Measurements from ENCODE around the gene LRPAP1.

DNA sequence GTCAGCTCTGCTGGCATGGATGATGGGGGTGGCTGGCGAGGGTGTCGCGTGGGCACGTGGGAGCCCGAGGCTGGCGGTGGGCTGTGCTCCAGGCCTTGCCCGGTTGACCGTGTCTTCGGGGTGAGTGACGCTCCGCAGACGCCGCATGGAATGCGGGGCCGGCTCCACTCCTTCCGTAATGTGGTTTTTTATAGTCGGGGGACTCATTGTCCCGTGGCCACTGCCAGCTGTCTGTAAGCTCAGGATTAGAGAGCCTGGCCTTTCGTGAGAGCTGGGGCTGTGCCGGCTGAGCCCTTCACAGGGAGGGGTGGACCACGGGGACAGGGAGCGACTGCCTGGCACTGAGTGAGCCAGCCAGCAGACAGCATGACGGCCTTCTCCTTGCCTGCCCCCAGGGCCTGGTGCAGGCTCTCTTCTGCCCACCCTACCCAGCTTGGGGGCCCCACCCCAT is 48.7 kb downstream of the LRPAP1 start:
- TF ChIP-seq, protein P1, sequence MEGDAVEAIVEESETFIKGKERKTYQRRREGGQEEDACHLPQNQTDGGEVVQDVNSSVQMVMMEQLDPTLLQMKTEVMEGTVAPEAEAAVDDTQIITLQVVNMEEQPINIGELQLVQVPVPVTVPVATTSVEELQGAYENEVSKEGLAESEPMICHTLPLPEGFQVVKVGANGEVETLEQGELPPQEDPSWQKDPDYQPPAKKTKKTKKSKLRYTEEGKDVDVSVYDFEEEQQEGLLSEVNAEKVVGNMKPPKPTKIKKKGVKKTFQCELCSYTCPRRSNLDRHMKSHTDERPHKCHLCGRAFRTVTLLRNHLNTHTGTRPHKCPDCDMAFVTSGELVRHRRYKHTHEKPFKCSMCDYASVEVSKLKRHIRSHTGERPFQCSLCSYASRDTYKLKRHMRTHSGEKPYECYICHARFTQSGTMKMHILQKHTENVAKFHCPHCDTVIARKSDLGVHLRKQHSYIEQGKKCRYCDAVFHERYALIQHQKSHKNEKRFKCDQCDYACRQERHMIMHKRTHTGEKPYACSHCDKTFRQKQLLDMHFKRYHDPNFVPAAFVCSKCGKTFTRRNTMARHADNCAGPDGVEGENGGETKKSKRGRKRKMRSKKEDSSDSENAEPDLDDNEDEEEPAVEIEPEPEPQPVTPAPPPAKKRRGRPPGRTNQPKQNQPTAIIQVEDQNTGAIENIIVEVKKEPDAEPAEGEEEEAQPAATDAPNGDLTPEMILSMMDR (IDR thresholded peaks at IDR 0.05): no peak
- TF ChIP-seq POLR2AphosphoS5 (IDR thresholded peaks at IDR 0.05): peak in 2 of 4 donors; percentile 6 to 50

All from sigmoid colon (tissue), 4 donors.